Subcutaneous adipose tissue (tissue), 4 donors: Measurements from ENCODE around the gene EEF2KMT. TPM values are rescaled to one million over a fixed set of nuclear protein-coding genes. Genes with fewer than 3 reads are reported as not detected.

Experiments
- total RNA-seq, 4 donors: library from RNA; depleted of rRNA; stranded (reverse); fragments of >200 nt; gene quantifications; one replicate each; pipeline ENCODE4 v1.1.0, GENCODE V29; 2016
- TF ChIP-seq, protein P1 (sequence below): fragments of 450-650 bp; IDR thresholded peaks from one replicate; pipeline ENCODE4 v1.5.1; 2016; ENCODE audit warnings: low read depth, mild to moderate bottlenecking, control low read depth, antibody characterized with exemption, moderate library complexity

The EEF2KMT gene
- total RNA-seq, 4 donors from 2014 or later, result 4.7 to 6.2 (median 5.8) TPM

DNA sequence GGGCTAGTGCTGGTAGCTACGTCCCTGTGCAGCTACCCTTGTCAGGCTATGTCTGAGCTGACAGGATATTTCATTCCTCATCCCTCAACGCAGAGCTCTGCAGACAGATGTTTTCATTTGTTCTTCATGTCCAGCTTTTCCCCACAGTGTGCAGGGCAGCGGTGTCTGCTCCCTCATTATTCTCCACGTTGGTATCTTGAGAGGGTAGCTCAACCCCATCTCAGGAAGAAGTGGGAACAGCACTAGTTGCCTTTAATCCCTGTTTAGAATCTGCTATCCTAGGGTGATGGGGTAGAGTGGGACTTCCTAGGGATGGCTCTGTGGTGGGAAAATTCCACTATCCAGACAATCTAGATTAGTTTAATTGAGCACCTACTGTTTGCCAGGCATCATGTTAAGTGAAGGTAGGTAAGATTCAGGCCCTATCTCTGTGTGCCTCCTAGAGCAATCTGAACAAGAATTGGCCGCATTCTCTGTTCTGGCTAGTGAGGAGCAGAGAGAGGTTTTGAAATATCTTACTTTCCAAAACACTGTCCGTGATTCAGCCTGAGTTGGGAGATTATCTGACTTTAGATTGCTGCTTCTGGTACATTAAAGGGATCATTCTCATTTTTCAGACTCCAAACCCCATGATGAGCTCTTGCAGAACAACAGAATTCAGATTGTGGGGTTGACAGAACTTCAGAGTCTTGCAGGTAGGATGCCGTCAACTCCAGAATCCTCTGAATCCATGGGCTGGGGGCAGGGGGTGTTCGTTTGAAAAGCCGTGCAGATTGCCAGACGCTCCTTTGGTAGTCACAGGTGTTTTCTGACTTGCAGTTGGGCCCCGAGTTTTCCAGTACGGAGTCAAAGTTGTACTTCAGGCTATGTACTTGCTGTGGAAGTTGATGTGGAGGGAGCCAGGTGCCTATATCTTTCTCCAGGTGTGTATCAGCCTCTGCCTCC, 25.0 kb downstream of the EEF2KMT start:
- TF ChIP-seq, protein P1, sequence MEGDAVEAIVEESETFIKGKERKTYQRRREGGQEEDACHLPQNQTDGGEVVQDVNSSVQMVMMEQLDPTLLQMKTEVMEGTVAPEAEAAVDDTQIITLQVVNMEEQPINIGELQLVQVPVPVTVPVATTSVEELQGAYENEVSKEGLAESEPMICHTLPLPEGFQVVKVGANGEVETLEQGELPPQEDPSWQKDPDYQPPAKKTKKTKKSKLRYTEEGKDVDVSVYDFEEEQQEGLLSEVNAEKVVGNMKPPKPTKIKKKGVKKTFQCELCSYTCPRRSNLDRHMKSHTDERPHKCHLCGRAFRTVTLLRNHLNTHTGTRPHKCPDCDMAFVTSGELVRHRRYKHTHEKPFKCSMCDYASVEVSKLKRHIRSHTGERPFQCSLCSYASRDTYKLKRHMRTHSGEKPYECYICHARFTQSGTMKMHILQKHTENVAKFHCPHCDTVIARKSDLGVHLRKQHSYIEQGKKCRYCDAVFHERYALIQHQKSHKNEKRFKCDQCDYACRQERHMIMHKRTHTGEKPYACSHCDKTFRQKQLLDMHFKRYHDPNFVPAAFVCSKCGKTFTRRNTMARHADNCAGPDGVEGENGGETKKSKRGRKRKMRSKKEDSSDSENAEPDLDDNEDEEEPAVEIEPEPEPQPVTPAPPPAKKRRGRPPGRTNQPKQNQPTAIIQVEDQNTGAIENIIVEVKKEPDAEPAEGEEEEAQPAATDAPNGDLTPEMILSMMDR, result no peak

DNA sequence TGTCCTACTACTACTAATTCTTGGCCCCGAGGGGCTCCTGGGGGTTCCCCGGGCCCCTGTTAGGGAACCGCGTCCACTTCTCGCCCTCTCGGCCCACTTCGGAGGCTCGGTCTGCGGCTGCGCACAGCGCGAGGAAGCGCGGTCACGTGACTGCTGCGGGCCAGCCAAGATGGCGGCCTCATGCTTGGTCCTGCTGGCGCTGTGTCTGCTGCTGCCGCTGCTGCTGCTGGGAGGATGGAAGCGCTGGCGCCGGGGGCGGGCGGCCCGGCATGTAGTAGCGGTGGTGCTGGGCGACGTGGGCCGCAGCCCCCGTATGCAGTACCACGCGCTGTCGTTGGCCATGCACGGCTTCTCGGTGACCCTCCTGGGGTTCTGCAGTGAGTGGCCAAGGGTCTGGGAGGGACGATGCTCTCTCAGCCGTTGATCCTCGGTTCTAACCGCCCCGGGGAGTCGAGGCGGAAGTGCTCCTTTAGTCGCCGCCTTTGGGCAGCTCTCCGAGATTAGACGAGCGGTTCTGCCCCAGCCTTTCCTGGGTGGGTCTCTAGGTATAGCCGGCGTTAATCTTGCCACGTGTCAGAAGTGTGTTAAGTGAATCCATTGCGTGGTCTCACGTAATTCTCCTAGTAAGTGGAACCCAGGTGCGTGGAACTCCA, 25.8 kb downstream of the EEF2KMT start, which contains the start of gene ALG1:
ALG1 (plus strand) TSS at position 163 of the 653 bp plus-strand sequence; CDS start at position 170, 7 bp downstream.
- TF ChIP-seq, protein P1, result no peak

DNA sequence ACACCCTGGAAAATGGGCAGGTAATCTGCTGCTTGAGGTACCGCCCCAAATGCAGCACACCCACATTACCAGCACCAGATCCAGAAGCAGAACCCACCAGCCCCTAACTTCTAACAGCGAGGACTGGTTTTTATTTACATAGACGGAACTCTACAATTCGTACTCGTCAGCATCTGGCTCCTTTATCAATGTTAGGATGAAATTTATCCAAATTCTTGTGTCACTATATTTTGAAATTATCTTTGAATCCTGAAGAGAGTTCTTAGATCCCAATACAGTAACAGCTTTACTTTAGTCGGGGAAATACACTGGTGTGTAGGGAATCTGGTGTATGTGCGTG, 26.3 kb downstream of the EEF2KMT start:
- TF ChIP-seq, protein P1, result no peak

DNA sequence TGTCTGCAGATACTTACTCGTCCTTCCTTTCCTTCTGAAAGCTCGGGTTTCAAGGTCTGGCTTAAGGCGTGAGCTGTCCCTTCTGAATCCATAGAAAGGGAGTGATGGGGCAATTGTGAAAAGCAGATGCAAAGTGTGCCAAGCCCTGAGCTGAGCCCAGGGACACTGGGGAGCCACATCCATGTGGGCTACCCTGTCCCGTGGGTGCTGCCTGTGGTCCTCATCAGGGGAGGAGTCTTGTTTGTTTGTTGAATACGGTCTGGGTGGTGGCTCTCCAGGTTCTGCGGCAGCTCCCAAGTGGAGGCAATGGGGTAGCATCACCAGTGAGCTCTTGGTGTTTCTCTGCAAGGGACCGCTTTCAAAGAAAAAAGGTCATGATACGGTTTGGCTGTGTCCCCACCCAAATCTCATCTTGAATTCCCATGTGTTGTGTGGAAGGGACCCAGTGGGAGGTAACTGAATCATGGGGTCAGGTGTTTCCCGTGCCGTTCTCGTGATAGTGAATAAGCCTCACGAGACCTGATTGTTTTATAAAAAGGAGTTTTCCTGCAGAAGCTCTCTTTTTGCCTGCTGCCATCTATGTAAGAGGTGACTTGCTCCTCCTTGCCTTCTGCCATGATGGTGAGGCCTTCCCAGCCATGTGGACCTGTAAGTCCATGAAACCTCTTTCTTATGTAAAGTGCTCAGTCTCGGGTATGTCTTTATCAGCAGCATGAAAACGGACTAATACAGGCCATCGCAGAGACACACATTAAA, 27.0 kb downstream of the EEF2KMT start:
- TF ChIP-seq, protein P1, result no peak

DNA sequence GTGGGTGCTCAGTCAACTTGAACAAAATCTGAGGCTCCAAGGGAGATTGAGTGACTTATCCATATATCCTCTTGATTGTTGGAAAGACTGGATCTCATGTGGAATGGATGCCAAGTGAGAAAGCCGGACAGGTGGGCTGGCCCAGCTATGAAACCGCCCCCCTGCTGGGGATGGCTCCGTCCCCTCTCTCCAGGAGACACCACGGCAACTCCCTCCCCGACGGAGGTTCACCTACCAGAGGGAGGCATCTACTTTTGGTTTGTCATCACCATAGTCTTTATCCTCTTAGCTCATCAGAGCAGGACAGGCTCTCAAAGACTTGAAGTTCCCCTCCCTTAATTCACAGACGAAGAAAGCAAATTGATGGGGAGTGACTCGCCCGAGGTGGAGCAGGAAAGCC, 27.7 kb downstream of the EEF2KMT start:
- TF ChIP-seq, protein P1, result no peak

DNA sequence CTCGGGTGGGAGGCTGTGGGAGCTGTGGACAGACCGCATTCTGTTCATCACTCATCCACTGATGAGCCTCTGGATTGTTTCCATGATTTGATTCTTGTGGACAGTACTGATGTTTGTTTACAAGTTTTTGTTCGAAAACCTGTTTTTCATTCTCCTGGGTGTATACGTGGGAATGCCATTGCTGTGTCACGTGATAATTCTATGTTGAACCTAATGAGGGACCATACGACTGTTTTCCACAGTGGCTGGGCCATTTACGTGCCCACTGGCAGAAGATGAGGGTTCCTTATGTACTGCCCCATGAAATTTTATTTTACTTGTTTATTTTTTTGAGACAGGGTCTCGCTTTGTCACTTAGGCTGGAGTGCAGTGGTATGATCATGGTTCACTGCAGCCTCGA, 28.5 kb downstream of the EEF2KMT start:
- TF ChIP-seq, protein P1, result no peak
